ENCODE measurements around the gene DDR2.

DDR2 gene

DNA sequence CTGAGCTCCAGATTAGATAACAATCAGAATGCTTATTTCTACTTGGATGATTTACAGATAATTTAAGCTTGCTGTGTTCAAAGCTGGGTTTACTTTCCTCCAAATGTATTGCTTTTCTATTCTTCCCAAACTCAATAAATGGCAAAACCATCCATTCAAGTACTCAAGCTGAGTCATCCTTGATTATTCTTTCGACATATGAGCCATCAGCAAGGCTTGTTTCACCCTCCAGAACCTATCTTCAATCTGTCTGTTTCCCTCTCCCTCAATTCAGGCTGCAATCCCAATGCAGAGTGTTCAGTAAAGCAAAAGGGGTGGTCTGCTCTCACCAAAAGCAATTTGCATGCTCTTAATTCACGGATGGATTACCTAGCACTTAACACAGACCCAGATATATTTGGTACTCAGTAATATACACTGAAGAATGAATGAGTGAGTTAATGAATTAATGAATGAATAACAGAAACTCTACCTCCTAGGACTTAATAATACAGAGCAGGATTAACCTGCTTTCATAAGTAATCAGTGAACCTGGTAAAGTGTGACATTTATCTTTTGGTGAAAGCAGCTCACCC, 41.9 kb downstream of the DDR2 start:
- DNase-seq, result peak; percentile 45

DNA sequence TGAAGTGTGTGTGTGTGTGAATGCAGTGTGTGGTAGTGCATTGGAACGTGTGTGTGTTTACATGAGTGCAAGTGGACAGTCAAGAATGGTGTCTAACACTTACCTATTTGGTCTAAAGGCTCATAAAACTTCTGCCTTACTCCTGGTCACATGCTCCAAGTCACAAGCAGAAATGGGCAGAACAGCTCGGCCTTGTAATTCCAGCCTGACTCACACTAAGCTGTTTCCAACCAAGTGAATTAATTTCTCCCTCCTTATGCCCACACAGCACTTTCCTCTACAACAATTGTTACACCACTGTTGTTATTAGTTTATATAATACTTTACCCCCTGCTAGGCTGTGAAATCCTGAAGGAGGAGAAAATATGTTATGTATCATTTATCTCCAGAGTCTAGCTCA, 43.8 kb downstream of the DDR2 start:
- peak; percentile 58 for DNase-seq

DNA sequence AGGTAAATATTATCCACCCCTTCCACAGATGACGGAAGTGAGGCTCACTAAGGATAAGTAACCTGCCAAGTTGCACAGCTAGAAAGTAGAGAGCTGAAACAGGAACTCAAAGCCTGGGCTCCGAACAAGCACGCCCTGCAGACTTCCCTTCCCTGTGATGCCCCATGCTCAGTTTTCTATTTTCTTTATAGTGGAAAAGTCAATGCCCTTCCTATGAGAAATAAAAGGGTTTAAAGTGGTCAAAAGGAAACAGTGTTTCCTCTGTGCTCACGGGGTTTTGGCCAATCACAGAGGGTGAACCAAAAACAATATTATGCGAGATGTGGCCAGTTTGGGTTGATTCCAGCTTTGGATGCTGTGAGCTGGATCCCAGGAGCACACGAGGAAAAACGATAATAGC, 44.5 kb downstream of the DDR2 start:
- no peak for DNase-seq

DNA sequence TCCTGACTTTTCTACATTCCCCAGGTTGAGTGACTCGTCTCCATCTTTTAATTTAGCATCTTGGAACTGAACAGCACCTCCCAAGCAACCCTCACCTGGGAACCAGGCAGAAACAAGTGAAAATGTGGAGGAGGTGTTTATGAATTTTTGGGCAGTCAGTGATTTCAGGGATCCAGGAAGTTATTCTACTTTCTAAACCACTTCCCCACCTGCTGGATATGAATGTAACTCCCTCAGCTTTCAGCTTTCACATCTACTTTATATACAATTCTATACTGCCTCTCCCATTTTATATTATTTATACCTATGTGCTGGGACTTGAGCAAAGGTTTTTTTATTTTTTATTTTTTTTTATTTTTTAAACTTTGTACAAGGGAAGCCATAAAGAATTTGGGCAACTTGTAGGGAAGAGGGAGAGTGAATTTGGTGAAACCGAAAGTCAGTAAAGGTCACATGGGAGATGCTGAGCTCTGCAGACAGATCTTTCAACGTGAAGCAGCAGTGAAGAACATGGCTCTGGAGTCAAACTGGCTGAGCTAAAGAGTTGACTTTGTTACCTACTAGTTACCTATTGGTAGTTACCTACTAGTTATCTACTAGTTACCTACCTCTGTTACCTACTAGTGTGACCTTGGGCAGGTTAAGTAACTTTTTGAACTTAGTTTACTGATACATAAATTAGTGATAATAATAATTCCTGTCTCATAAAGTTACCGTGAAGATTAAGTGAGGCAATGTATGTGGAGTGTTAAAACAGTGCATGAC, 45.5 kb downstream of the DDR2 start:
- DNase-seq, result no peak

DNA sequence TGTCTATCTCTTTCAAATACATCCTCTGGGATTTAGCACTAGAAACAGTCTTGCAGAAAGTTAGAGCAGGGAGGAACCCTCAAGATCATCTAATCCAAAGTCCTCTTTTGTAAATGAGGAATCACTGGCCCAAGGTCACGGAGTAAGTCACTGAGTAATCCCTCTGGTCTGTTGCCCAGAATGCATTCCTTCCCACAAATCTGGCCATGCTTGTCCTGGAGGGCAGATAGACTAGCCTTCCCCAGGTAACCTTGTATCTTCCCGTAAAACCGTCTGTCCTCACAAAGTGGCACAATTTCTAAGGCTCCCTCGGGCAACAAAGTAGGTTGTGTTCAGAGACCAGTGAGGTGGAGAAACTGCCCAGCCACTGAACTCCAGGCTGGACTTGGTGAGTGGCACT, 46.2 kb downstream of the DDR2 start:
- DNase-seq, result peak; percentile 63

DNA sequence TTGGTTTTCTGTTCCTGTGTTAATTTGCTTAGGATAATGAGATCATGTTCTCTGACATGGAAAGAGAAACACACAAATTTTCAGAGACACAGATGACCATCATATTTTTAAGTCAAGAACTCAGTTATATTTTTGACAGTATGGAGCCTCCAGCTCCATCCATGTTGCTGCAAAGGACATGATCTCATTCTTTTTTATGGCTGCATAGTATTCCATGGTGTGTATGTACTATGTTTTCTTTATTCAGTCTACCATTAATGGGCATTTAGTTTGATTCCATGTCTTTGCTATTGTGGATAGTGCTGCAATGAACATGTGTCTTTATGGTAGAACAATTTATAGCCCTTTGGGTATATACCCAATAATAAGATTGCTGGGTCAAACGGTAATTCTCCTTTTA, 47.0 kb downstream of the DDR2 start:
- no peak for DNase-seq

DNA sequence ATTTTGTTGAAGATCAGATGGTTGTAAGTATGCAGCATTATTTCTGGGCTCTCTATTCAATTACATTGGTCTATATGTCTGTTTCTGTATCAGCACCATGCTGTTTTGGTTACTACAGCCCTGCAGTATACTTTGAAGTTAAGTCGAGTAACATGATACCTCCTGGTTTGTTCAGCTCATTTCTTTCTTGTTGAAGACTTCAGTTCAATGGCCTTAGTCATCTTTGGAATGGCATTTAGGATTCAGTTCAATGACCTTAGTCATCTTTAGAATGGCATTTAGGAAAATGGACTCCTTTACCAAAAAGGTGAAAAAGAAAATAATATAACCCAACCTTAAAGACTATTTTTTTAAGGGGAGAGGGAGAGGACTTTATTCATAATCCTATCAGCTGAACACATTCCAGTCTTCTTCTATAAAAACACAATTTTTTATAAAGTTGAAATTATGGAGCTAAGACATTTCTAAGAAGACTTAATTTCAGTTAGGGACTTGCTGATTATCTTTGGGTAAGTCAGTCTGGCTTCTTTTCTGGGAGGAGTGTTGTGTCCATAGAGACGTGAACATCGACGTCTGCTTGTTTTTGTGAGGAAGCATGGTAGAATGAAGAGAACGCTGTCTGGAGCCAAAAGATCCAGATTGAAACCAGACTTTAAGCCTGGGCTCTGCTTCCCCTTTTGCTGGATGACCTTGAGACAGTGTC, 48.3 kb downstream of the DDR2 start:
- no peak for DNase-seq

DNA sequence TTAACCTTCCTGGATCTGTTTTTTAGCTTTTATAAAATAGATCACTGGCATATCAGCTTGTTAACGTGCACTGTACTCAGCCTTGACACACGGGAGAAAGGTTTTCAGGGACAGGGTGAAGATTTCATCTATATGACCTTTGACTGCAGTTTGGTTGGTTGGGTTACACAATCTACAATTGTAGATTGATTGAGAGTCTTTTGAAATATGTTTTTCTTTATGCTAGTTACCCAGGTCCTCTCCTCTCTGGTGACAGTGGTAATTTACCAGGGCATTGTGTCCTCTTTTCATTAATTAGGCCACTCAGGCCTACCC, 48.8 kb downstream of the DDR2 start:
- DNase-seq, result no peak

DNA sequence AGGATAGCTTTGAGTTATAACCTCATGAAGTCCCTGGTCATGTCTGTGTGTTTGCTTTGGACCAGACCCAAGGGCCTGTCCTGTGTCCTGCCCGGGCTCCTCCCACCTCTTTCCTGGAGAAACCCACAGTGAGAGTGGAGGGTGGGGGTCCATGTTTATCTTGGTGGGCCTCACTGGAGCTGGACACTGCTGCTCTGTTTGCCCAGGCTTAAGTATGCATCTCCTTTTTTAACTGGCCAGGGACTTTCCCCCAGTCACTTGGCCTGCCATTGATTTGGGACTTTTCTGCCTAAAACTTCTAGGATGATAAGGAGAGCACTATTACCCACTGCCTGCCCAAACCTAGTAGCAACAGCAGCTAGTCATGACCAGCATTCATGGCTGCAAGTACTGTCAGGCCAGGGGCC, 49.8 kb downstream of the DDR2 start:
- no peak for DNase-seq

DNA sequence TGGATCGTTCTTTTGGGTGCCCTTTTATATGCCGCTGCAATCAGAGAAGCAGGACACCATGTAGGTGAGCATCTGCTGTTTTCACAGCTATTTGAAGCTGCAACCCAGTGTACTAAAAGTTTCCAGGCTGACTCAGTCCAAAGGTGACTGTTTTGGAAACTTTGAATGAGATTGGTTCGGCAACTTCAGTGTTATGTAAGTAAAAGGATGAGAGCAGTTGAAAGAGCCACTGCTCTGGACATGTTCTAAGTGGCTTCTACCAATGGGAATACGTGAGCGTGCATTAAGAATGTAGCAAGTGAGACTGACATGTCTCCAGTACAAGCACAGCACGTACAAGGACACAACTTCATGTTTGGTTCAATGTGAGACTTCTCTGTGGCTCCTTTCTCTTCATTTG, 55.6 kb downstream of the DDR2 start:
- DNase-seq, result no peak

DNA sequence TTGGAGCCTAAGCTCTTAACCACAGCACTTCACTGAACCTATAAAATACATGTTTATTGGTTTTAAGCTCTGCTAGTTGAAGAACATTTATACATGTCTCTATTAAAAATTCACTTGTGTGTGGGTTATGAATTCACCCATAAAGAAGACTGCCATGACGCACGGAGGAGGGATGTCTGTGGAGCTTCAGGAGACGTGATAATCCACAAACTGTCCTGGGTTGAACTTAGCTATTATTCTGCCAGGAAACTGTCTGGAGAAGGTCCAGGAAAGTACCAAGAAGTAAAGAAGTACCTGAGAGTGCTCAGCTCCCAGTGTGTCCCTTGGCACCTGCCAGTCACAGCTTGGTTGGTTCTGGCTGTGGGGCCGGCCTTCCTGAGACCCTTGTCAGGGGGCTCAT, 56.3 kb downstream of the DDR2 start:
- no peak for DNase-seq

DNA sequence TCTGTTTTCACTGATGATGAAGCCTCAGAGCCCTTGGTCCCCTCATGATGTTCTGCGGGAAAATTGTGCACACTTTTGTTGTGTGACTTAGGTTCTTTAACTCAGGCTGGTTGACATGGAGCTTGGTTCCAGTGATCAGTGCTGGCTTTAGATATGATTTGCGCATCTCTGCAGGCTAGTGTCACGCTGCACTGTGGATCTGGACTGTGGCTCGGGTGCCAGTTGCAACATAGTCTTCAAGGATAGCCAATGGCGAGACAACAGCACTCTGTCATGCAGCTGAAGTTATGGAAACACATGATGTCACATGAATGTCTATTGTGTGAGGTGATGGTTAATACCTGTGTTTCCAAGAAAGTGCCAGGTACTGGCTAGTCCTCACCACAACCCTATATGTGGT, 56.7 kb downstream of the DDR2 start:
- DNase-seq, result no peak

DNA sequence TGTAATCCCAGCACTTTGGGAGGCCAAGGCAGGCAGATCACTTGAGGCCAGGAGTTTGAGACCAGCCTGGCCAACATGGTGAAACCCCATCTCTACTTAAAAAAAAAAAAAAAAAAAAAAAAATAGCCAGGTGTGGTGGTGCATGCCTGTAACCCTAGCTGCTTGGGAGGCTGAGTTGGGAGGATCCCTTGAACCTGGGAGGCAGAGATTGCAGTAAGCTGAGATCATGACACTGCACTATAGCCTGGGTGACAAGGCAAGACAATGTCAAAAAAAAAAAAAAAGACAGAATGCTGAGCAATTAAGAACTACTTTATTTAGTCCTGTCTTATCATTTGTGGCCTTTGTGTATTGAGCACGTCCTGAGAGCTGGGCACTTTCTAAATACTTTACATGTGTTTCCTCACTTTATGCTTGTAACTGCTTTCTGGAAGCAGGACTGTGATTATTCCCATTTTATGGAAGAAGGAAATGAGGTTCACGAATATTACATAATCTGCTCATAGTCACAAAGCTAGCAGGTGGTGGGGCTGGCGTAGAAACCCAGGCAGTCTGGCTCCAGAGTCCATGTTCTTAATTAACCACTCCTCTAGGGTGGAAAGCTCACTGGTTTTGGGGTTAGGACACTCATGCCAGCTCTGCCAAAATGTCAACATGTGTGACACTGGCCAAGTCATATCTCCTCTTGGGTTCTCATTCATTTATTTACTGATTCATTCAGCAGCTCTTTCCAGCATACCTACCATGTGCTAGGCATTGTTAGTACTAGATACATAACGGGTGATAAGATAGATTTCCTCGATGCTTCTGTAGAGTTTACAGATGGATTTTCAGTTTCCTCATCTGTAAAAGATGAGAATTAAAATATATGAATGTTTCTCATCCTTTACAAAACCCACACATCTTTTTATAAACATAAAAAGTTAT, 57.7 kb downstream of the DDR2 start:
- DNase-seq, result no peak

DNA sequence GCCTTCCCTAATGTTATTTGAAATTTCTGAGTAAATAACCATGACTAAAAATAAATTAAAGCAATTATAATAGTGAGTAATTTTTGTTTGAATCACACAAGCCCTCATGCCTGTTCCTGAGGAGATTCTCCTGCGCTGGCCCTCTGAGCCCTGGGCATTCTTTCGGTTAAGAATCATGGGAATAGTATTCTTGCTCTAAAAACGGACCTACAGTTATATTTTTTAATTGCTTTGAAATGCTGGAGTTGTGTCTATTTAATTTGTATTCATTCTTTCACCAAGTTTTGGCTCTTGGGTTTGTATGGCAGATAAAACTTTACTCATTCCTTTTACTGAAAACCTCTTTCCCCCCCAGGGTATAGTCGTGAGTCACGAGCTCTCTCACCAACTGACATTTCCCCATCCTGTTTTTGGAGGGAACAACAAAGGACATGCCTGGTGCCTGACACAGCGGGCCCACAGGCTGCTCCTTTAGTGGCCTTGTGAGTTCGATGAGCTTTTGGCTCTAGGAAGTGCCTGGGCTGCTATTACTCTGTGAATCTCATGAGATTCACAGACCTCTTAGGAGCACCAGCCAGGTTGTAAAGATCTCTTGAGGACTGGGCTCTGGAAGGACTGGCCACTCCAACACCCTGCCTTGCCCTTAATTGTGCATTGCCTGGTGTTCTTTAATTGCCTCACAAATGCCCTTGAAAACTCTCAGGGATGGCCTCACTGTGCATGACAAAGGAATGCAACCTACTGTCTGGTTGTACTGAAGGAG, 58.6 kb downstream of the DDR2 start:
- peak; percentile 93 for DNase-seq

DNA sequence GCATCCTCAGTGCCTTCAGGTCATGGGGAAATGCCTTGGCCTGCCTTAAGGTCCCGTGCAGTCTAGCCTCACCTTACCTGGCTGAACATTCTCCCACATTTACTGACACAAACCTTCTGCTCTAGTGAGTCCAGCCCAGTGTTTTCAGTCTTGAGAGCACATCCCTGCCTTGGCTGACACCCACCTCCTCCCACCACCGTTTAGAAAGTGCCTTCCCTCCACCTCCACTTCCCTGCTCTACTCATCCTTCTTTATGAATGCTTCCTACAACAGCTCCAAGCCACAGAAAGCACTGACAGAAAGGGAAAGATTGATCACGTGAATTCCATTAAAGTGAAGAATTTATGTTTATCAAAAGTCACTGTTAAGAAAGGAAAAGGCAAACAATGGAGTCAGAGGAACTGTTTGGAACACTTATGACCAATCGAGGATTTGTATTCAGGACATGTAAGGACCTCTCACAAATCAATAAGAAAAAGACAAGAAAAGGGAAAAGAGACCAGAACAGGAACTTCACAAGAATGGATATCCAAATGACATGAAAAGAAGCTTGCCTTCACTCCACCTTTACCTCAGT, 59.8 kb downstream of the DDR2 start:
- no peak for DNase-seq

DNA sequence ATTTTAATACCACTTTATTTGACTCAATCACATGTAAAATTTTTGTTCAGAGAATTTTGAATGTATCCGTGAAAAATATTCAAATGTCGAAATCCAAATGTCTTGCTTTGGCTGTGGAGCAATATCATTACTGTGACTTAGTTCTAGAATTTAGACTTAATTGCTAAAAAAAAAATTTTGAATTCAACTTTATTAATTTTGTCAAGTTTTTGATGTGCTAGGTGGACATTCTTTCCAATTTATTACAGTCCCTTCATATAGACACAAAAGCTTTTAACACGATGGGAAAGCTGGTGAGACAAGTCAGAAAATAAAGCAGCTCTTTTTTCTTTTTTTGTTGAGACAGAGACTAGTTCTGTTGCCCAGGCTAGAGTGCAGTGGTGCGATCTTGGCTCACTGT, 62.6 kb downstream of the DDR2 start:
- no peak for DNase-seq

DNA sequence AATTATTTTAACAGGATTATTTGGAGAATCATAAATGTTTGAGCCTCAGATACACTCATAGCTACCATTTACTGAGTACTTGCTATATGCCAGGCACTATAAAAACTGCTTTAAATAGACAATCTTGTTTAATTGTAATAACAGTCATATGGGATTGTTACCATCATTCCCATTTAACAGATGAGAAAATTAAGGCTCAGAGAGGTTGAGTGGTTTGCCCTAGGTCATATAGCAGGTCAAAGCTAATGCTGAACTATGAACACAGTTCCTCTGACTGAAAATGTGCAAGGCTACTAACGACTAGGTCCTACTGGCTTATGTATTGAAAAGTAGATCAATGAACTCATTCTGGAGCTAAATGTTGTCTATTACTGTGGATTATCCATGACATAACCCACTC, 63.4 kb downstream of the DDR2 start:
- DNase-seq, result no peak

DNA sequence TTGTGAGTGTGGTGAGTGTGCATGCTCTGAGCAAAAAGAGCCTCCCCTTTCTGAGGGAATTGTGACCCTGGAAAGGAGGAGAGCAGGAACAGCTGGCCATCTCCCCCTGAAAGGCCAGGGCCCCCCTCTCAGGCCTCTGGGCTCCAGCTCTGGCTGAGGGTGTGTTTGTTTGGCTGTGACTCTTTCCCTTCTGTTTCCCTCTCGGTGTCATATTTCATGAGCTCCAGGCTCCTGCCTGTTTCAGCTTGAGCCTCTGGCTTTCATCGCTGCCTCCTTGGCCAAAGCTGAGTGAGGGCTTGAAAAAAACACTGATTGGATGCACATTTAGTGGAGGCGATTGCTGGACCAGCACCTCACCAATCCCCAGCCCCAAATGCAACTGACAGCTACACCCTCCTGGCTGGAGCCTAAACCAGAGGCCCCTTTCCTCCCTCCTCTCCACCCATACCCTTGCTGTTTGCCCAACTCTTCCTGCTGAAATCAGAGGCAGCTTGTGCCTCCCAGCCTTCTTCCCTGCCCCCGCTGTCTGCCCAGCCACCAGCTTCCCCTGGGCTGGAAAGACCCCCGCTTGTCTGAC, 64.1 kb downstream of the DDR2 start:
- DNase-seq, result peak; percentile 85

DNA sequence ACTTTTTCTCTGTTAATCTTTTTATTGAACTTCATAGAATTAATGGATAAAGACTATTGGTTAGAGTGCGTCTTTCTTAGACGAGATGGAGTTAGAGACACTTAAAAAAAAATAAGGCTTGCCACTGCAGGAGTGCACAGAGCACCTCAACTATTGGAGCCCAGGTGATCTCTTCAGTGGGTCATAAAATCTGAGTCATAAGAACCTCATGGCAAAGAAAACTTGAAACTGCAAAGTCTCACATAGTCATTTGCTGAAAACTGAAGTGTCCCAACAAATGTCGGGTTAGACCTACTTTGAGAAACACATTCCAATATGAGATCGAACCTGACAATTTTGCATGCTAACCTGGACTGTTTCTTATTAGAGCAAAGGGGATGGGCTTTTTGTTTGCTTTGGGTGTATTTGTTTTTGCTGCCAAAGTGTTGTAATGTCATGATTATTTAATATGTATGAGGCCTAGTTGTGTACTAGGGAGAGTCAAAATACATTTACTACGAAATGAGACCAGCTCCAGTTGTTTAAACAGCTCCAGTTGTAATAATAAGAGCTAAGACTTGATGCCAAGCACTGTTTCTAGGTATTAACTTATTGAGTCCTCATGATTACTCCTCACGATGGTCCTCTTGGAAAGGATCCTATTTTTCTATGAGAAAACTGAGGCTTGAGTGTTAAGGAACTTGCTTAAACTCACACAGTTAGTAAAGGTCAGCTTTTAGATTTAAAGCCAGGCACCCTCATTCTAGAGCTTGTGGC, 65.1 kb downstream of the DDR2 start:
- no peak for DNase-seq

DNA sequence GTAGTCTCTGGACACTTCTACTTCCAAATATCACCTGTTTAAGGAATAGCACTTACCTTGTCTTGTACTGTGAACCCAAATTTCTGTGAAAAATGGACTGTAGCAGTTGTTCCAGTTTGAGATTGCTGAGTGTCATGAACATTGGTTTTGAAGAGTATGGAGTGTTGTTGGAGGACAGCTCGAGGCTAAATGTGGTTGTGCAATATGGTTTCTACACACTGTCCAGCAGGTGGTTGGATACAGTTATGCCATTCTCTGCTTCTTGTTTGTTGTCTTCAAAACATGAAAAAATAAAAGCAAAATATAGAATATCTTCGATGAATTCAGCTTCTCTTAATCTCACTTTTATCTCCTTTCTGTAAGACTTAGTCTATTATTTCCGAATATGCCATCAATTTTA, 67.1 kb downstream of the DDR2 start:
- DNase-seq, result no peak

DNA sequence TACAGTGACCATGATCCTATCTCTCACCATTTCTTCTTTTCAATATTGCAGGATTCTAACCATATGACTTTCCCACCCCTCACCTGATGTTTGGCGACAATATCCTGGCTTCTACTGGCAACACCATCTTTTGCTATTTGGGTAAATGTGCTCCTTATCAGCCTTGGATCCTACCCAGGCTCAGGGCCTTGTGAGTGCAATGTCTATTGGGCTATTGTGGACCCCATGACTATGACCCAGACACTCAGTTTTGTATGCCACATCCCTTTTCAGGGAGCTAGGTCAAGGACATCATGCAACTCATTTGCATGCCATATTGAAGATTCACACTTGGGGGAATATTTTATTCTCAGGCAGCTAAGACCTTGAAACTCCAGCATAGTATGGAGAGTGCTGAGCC, 67.9 kb downstream of the DDR2 start:
- DNase-seq, result no peak
